ENCODE measurements around the gene RWDD1.

DNA sequence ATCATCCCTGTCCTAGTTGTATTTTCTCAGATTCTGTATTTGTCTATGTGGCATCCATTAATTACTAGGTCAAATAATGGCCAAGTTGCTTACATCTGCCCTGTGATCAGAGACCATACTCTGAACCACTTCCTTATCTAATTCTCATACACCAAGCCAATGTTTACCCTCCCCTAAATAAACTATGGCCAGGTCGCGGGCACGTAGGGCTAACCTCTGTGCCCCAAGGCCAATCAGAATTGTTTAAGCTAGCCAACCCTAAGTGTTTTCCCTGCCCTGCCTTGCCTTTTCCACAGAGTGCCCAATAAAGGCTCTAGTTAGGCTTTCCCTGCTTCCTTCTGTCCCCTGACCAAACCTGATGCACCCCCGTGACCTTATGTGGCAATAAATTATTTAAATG is 20.5 kb upstream of the RWDD1 start:
- TF ChIP-seq, protein P1, sequence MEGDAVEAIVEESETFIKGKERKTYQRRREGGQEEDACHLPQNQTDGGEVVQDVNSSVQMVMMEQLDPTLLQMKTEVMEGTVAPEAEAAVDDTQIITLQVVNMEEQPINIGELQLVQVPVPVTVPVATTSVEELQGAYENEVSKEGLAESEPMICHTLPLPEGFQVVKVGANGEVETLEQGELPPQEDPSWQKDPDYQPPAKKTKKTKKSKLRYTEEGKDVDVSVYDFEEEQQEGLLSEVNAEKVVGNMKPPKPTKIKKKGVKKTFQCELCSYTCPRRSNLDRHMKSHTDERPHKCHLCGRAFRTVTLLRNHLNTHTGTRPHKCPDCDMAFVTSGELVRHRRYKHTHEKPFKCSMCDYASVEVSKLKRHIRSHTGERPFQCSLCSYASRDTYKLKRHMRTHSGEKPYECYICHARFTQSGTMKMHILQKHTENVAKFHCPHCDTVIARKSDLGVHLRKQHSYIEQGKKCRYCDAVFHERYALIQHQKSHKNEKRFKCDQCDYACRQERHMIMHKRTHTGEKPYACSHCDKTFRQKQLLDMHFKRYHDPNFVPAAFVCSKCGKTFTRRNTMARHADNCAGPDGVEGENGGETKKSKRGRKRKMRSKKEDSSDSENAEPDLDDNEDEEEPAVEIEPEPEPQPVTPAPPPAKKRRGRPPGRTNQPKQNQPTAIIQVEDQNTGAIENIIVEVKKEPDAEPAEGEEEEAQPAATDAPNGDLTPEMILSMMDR (IDR thresholded peaks at IDR 0.05), result no peak
- no peak for TF ChIP-seq EZH2 (IDR thresholded peaks at IDR 0.05; ENCODE audit: borderline replicate concordance, insufficient read depth, low read depth, low read length, poor library complexity, severe bottlenecking)
